ELR (cell line): Measurements from ENCODE around the gene MAPK8IP2.
A peak's percentile ranks its signal among the peaks of the same experiment; 100 is the strongest.
"Not testable (repeated sequence)": the region's sequence is repeated elsewhere in the genome, so short reads cannot be mapped to it uniquely, and the experiment has no call there.

Experiments used
- DNase-seq: peaks from one replicate; pipeline ENCODE4 v3.0.0-alpha.2; 2015; ENCODE audit warnings: low read depth

MAPK8IP2 gene

GRCh38 chr22:50635591-50635990 lies 35.0 kb downstream of the MAPK8IP2 start:
- DNase-seq = no peak

- DNase-seq = not testable (repeated sequence)
Measured at GRCh38 chr22:50640296-50640695, 39.7 kb downstream of the MAPK8IP2 start.

DNA sequence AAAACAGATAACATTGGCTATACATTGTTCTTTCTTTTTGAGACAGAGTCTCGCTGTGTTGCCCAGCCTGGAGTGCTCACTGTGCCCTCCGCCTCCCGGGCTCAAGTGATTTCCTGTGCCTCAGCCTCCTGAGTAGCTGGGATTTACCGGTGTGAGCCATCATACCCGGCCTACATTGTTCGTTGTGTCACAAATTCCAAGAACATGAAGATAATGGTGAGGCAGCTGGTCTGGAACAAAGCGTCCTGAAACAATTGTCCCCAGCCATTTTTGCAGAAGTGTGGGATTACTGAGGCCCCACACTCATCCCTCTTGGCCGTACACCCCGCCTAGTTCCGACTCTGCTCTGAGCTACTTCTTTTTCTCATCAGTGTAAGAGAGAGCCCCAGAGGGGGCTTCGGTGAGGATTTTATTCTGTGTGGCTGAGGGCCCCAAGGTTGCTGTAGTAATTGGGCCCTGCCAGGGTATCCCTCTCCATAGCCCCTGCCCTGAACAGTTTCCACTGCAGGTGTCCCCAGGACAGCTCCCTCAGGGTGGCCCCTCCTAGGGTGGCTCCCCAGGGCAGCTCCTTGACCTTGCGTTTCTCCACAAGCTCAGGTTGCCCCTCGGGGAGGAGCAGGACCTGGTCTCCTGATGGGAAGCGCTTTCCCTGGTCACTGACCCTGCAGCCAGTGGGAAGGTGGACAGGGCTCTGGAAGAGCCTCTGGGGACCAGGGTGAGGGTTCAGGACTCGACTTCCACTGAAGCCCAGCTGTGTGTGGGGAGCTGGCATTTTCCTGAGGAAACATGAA lies 40.5 kb downstream of the MAPK8IP2 start:
- no peak for DNase-seq

GRCh38 chr22:50641696-50642607 lies 41.4 kb downstream of the MAPK8IP2 start:
- DNase-seq = peak; percentile 15

- not testable (repeated sequence) for DNase-seq
Measured at GRCh38 chr22:50643021-50643820, 42.6 kb downstream of the MAPK8IP2 start.

DNA sequence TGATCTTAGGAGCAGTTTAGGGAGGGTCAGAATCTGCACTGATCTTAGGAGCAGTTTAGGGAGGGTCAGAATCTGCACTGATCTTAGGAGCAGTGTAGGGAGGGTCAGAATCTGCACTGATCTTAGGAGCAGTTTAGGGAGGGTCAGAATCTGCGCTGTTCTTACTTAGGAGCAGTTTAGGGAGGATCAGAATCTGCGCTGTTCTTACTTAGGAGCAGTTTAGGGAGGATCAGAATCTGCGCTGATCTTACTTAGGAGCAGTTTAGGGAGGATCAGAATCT lies 43.2 kb downstream of the MAPK8IP2 start:
- DNase-seq = not testable (repeated sequence)

GRCh38 chr22:50653256-50653655 lies 52.7 kb downstream of the MAPK8IP2 start:
- DNase-seq = no peak

- not testable (repeated sequence) for DNase-seq
Measured at GRCh38 chr22:50654664-50655063, 54.1 kb downstream of the MAPK8IP2 start.

- DNase-seq = peak; percentile 74
Measured at GRCh38 chr22:50656122-50657070, 55.8 kb downstream of the MAPK8IP2 start.

DNA sequence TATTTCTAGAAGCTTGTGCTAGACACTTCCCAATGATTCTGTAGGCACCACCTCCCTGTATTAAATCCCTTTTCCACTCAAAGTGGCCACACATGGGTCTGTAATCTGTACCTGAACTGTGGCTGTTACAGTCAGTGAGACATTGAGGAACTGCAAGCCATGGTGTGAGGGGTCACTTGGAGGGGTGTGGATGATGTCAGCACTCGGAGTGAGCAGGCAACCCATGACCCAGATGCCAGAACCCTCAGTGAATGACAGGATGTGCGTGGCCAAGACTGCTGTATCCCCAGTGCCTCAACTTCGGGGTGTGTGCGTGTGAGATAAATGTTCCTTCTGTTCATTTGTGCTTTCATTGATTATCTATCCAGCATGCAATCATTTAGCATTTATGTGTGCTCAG lies 57.3 kb downstream of the MAPK8IP2 start:
- no peak for DNase-seq

- not testable (repeated sequence) for DNase-seq
Measured at GRCh38 chr22:50659711-50660110, 59.1 kb downstream of the MAPK8IP2 start.

GRCh38 chr22:50660306-50660705 lies 59.7 kb downstream of the MAPK8IP2 start:
- no peak for DNase-seq
